ENCODE measurements around the gene SHCBP1L. TPM values are rescaled to one million over a fixed set of nuclear protein-coding genes. Genes with fewer than 3 reads are reported as not detected.

SHCBP1L gene
- polyA plus RNA-seq, 1 experiment = not detected

DNA sequence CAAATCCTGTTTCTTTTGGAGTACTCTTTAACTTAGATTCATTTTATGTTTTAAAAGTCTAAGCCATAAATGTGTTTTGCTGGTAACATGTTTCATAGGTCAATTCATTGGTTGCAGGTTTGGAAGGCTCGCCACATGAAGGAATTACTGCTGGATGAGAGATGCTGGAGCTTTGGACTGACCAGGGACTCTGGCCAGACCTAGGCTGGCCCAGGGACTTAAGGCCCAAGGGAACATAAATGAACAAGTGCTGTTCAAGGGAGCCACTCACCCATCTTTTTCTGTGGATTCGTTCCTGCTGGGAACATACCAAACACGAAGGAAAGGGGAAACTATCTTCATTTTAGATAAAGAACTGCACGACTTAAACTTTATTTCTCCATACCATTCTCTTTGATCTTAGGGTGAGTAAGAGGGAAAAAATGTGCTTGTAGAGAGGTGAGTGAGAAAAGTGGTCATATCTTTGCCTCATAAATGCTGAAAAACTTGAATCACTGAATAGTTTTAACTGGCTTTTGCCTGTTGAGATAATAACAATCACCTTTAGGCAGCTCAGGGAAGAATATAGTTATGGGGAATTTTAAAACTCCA is 15.3 kb upstream of the SHCBP1L start:
- POLR2A ChIA-PET = no interaction called here
- TF ChIP-seq CTCF (IDR thresholded peaks at IDR 0.05; ENCODE audit: low read depth, low read length) = no peak
- Histone ChIP-seq H3K27ac (ENCODE audit: low read depth, low read length) (no peak overlapping the region), H3K9me3 (ENCODE audit: control insufficient read depth, insufficient read depth, low read length) (no peaks in the 10 kb centered on the region), H3K4me3 (ENCODE audit: low read depth, low read length) (no peak overlapping the region), H3K27me3 (ENCODE audit: control insufficient read depth, insufficient read depth, low read length) (no peaks in the 10 kb centered on the region)
- DNase-seq (ENCODE audit: low read depth, low spot score) = no peak
- CTCF ChIA-PET = interaction anchor here (0.9 kb wide), 1 partner anchor 266 kb away, joined by 4 read pairs; no protein-coding TSS in a partner anchor

GRCh38 chr1:182965861-182966260 is 12.9 kb upstream of the SHCBP1L start:
- DNase-seq (ENCODE audit: low read depth, low spot score) = no peak
- Histone ChIP-seq H3K4me3 (ENCODE audit: low read depth, low read length) (no peak overlapping the region), H3K27ac (ENCODE audit: low read depth, low read length) (no peak overlapping the region), H3K27me3 (ENCODE audit: control insufficient read depth, insufficient read depth, low read length) (no peaks in the 10 kb centered on the region), H3K9me3 (ENCODE audit: control insufficient read depth, insufficient read depth, low read length) (no peaks in the 10 kb centered on the region)
- ChIA-PET CTCF (interaction anchor here (0.9 to 2.5 kb wide), 2 partner anchors 269 to 316 kb away, joined by 3 to 11 read pairs; no protein-coding TSS in a partner anchor), POLR2A (no interaction called here)
- no peak for TF ChIP-seq CTCF (IDR thresholded peaks at IDR 0.05; ENCODE audit: low read depth, low read length)

- no peak for DNase-seq (ENCODE audit: low read depth, low spot score)
- H3K9me3 ChIP-seq (ENCODE audit: control insufficient read depth, insufficient read depth, low read length) = no peaks in the 10 kb centered on the region
- H3K27ac ChIP-seq (ENCODE audit: low read depth, low read length) = no peak overlapping the region
- no peak overlapping the region for H3K4me3 ChIP-seq (ENCODE audit: low read depth, low read length)
- no peaks in the 10 kb centered on the region for H3K27me3 ChIP-seq (ENCODE audit: control insufficient read depth, insufficient read depth, low read length)
- ChIA-PET POLR2A (no interaction called here), CTCF (interaction anchor here (0.7 to 2.5 kb wide), 4 partner anchors 56 to 316 kb away, joined by 3 to 11 read pairs (median 4); no protein-coding TSS in a partner anchor)
- no peak for TF ChIP-seq CTCF (IDR thresholded peaks at IDR 0.05; ENCODE audit: low read depth, low read length)
Measured at GRCh38 chr1:182965096-182965495, 12.1 kb upstream of the SHCBP1L start.

- peak overlapping the region; percentile 38; the same call in 1 of the 2 replicates for H3K4me3 ChIP-seq (ENCODE audit: low read depth, low read length)
- POLR2A ChIA-PET = interaction anchor here (0.6 to 1.1 kb wide), 10 partner anchors 15 to 979 kb away, joined by 3 to 6 read pairs (median 4); no protein-coding TSS in a partner anchor
- TF ChIP-seq CTCF (IDR thresholded peaks at IDR 0.05; ENCODE audit: low read depth, low read length) = peak; percentile 95
- CTCF ChIA-PET = interaction anchor here (0.6 to 3.5 kb wide), 63 partner anchors 11 to 617 kb away, joined by 3 to 35 read pairs (median 4); no protein-coding TSS in a partner anchor
- H3K9me3 ChIP-seq (ENCODE audit: control insufficient read depth, insufficient read depth, low read length) = no peaks in the 10 kb centered on the region
- no peaks in the 10 kb centered on the region for H3K27me3 ChIP-seq (ENCODE audit: control insufficient read depth, insufficient read depth, low read length)
- no peak overlapping the region for H3K27ac ChIP-seq (ENCODE audit: low read depth, low read length)
- peak; percentile 76 for DNase-seq (ENCODE audit: low read depth, low spot score)
Measured at GRCh38 chr1:182962554-182963115, 9.7 kb upstream of the SHCBP1L start.

GRCh38 chr1:182960046-182960445 is 7.1 kb upstream of the SHCBP1L start:
- DNase-seq (ENCODE audit: low read depth, low spot score) = no peak
- no peak overlapping the region for H3K4me3 ChIP-seq (ENCODE audit: low read depth, low read length)
- ChIA-PET POLR2A (no interaction called here), CTCF (interaction anchor here (3.5 kb wide), 2 partner anchors 275 to 321 kb away, joined by 27 to 35 read pairs; no protein-coding TSS in a partner anchor)
- H3K9me3 ChIP-seq (ENCODE audit: control insufficient read depth, insufficient read depth, low read length) = no peaks in the 10 kb centered on the region
- TF ChIP-seq CTCF (IDR thresholded peaks at IDR 0.05; ENCODE audit: low read depth, low read length) = no peak
- H3K27me3 ChIP-seq (ENCODE audit: control insufficient read depth, insufficient read depth, low read length) = no peaks in the 10 kb centered on the region
- no peak overlapping the region for H3K27ac ChIP-seq (ENCODE audit: low read depth, low read length)
